Daoy (cell line): ENCODE measurements around the gene SKAP1. TPM values are rescaled to one million over a fixed set of nuclear protein-coding genes. Genes with fewer than 3 reads are reported as not detected.
"Not testable (repeated sequence)": the region's sequence is repeated elsewhere in the genome, so short reads cannot be mapped to it uniquely, and the experiment has no call there.

Experiments
- DNase-seq: peaks from one replicate; pipeline ENCODE4 v3.0.0-alpha.2; 2015; ENCODE audit warnings: low read depth
- total RNA-seq: library from RNA; depleted of rRNA; stranded (reverse); fragments of >200 nt; shearing (Covaris generic); gene quantifications from 2 replicates; pipeline ENCODE4 v1.2.3, GENCODE V29; 2014

The SKAP1 gene
- total RNA-seq, 1 experiment from 2014 or later, result 0.17 TPM

DNA sequence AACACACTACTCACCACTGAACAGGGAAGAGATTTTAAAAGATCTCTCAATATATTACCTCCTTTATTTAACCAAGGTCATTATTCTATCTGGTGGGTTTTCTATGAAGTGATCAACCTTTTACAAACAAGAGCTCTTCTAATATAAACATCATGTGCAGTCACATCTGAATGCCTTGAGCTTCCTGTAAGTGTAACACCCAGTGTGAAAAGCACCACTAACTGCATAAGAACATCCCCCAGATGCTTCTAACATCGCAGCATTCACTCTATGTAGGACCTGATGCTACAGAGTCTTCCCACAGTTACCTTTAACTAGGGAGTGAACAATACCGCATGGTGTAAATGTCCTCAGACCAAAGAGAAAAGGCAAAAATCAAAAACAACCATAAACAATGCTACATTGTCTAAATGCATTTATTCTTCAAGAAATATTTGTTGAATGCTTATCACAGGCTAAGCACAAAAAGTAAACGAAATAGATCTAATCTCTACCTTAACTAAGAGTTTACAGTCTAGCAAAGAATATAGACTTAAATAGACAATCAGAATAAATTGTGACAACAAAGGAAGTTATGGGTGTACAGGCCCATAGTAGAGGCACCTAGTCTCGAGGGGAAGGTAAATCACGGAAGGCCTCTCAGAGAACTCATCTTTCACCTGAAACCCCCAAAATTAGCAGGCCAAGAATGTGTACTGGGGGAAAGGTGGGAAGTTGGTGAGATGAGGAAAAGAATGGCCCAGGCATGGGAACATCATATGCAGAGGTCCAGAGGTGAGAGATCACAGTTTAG is 16.2 kb downstream of the SKAP1 start:
- DNase-seq, result no peak

GRCh38 chr17:48412841-48413240 is 17.2 kb downstream of the SKAP1 start:
- no peak for DNase-seq

DNA sequence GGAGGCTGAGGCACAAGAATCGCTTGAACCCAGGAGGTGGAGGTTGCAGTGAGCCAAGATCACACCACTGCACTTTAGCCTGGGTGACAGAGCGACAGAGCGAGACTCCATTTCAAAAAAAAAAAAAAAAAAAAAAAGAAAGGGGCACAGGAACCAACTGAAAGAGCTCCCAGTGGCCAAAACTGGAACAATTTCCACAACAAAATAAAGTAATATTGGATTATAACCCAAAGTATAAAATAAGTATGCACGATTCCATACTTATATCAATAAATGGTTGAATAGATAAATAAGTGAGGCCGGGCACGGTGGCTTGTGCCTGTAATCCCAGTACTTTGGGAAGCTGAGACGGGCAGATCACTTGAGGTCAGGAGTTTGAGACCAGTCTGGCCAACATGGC is 19.2 kb downstream of the SKAP1 start:
- not testable (repeated sequence) for DNase-seq

- DNase-seq, result no peak
Observed at GRCh38 chr17:48409607-48410006, 20.4 kb downstream of the SKAP1 start.

- DNase-seq, result no peak
Observed at GRCh38 chr17:48406936-48407567, 23.0 kb downstream of the SKAP1 start.

DNA sequence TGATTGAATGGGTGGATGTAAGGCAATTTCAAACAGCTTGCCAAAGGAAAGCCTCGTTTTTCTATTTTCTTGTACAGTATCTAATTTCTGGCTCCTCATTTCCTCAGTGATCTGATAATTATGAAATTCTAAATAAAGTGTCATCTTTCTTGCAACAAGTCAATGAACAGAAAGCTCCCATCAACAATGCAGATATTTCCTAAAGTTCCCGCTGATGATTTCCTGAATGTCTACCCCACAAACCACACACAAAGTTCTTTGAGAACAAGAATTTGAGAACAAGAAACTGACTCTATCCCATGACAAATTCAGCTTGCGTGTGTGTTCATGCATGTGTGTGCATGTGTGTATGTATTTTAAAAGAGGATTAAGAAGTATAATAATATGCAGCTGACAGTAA is 35.2 kb downstream of the SKAP1 start:
- no peak for DNase-seq

GRCh38 chr17:48393283-48393682 is 36.7 kb downstream of the SKAP1 start:
- DNase-seq, result no peak

DNA sequence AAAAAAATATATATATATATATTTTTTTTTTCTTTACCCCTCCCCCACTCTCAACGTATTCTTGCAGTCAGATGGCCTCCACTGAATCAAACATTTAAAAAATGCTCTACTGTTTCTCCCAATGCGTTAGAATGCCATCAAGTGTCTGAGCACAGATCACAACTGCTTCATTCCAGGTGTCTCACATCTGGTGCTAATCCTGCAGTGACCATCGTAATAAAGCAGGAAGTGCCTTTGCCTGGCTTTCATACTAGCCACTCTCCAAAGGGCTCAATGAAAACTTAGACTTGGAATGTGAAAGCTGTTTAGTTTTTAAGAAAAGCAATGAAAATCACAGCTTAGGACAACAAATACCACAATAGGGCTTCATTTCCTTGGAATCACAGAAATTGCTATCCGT is 37.2 kb downstream of the SKAP1 start:
- no peak for DNase-seq

GRCh38 chr17:48391444-48391843 is 38.6 kb downstream of the SKAP1 start:
- no peak for DNase-seq

DNA sequence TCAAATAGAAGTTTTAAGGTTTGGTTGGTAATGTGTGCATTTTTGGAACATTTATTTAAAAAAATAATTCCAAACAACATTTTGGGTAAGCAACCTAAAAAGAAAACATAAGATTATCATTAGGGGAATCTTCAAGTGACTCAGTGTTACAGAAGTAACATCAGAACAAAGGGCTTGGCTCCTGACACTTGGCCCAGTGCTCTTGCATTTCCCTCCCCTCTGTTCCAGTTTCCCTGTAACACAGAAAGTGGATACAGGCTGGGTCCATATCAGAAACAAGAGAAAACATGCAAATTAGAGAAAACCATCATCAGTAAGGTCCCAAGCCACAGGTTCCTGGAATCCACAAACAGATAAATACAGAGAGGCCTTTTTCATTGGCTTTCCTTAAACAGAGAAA is 40.1 kb downstream of the SKAP1 start:
- peak; percentile 3 for DNase-seq

- DNase-seq, result no peak
Observed at GRCh38 chr17:48388955-48389743, 40.9 kb downstream of the SKAP1 start.

DNA sequence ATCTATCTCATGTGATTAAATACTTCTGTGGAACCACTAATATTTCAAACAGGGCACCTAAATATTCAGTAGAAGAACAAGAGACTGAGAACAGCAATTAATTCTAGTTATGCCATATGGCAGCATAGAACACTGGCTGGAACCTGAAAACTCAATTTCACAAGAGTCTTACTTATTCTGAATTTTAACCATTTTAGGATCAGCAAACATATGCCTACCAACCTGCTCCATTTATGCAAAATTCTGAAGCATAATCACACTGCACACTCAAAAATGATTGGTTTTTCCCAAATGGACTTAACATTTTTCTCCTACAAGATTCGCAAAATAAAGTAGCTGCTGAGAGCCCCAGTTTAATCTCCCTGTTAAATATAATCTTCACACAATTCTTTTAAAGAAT is 43.2 kb downstream of the SKAP1 start:
- DNase-seq, result no peak

DNA sequence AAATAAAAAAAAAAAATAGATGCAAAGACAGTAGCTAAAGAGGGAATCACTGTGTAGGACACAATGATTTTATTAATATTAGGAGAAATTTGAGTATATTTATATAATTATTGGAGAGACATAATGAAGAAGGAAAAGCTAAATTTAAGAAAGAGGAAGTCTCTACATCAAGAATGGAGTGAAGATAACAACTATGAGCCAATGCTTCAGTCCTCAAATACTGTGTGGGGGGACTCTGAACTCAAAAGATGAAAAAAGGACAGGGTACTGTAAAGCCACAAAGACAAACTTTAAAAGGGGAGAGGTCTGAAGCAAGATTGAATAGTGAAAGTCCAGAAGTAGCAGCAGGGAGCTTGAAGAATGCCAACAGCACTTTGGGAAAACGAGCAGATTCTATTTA is 44.7 kb downstream of the SKAP1 start:
- DNase-seq, result no peak

- DNase-seq, result no peak
Observed at GRCh38 chr17:48384164-48384563, 45.9 kb downstream of the SKAP1 start.

- no peak for DNase-seq
Observed at GRCh38 chr17:48382989-48383388, 47.0 kb downstream of the SKAP1 start.

- DNase-seq, result no peak
Observed at GRCh38 chr17:48378708-48379392, 51.2 kb downstream of the SKAP1 start.

- DNase-seq, result no peak
Observed at GRCh38 chr17:48378238-48378637, 51.8 kb downstream of the SKAP1 start.

- DNase-seq, result no peak
Observed at GRCh38 chr17:48376682-48377325, 53.2 kb downstream of the SKAP1 start.

DNA sequence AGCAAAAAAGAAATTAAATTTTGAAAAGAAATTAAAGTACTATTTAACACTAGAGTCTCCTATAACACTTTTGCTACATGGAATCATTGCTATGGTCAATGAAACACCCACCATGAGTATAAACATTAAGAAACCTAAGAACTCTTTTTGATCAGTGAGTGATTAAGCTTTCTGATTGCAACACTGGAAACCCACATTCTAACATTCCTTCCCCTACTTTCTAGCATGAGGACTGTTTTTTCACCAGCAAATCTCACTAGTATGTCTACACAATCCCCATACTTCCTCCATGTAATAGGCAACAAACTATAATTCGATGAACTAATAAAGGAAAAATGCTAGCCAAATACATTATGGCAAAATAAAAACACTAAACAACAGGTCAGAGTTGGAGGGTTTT is 54.7 kb downstream of the SKAP1 start:
- no peak for DNase-seq

- DNase-seq, result peak; percentile 9
Observed at GRCh38 chr17:48374650-48375230, 55.3 kb downstream of the SKAP1 start.

DNA sequence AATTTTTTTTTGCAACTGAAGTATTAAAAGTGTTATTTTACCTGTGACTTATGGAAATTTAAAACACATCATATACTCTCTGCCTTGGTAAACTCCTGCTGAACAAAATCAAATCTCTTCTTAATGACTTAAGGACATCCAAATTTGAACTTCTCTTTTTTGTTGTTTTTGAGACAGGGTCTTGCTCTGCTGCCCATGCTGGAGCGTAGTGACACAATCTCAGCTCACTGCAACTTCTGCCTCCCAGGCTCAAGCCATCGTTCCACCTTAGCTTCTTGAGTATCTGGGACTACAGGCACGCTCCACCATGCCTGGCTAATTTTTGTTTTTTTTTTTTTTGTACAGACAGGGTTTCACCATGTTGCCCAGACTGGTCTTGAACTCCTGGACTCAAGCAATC is 56.1 kb downstream of the SKAP1 start:
- DNase-seq, result no peak
